Stimulated activated CD4-positive, alpha-beta T cell treated with anti-CD3 and anti-CD28 coated beads, Interleukin-15, amount 100 ng/mL, for 48 hours (primary cell): Measurements from ENCODE around the gene HS6ST3.

Experiments
- DNase-seq, 2 donors: peaks; one replicate each; pipeline ENCODE4 v3.0.0-alpha.2; 2020; ENCODE audit warnings: low read depth in 2 of 2

Gene HS6ST3

GRCh38 chr13:96199315-96199714 lies 109.4 kb downstream of the HS6ST3 start:
- DNase-seq: no peak

- DNase-seq: no peak
Observed at GRCh38 chr13:96200810-96201209, 110.9 kb downstream of the HS6ST3 start.

- no peak for DNase-seq
Observed at GRCh38 chr13:96202315-96202714, 112.4 kb downstream of the HS6ST3 start.

GRCh38 chr13:96203471-96203870 lies 113.6 kb downstream of the HS6ST3 start:
- DNase-seq: no peak

- no peak for DNase-seq
Observed at GRCh38 chr13:96214824-96215445, 125.0 kb downstream of the HS6ST3 start.

DNA sequence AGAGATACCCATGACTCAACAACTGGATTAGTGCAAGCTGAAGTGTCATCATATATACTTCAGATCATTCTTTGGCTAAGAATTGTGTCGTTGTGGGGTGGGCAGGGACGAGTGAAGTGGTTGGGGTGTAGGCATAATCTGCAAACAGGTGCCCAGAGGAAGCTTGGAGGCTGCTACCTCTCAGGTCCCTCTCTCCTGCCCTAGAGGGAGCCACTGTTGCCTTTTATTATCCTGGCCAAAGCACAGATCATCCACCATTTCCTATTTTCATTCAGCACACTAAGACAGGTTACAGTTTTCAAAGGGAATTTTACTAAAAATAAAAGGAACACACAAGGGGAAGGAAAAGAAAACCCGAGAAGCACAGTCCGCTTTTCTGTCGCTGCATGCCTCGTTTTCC lies 126.6 kb downstream of the HS6ST3 start:
- no peak for DNase-seq

- no peak for DNase-seq
Observed at GRCh38 chr13:96218475-96218874, 128.6 kb downstream of the HS6ST3 start.

DNA sequence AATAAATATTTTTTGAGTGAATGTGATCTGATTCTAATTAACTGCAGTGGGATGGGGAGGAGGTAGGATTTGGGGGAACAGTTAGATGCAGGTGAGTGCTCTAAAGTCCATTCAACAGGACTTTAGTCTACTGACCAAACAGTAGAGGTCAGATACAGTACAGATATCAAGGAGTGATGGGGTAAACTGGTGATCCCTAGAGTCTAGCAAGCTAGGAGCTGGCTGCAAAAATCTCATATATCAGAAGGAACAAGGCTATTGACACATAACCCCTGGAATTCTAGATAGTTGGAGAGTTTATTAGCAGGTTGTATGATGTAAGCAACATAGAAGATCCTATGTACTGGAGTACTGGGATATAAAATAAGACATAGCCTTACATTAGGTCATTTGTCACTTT lies 131.6 kb downstream of the HS6ST3 start:
- DNase-seq: no peak

- DNase-seq: no peak
Observed at GRCh38 chr13:96223231-96223630, 133.3 kb downstream of the HS6ST3 start.

- DNase-seq: no peak
Observed at GRCh38 chr13:96229356-96229755, 139.4 kb downstream of the HS6ST3 start.

GRCh38 chr13:96238241-96238640 lies 148.3 kb downstream of the HS6ST3 start:
- no peak for DNase-seq

- DNase-seq: no peak
Observed at GRCh38 chr13:96238861-96239260, 149.0 kb downstream of the HS6ST3 start.

DNA sequence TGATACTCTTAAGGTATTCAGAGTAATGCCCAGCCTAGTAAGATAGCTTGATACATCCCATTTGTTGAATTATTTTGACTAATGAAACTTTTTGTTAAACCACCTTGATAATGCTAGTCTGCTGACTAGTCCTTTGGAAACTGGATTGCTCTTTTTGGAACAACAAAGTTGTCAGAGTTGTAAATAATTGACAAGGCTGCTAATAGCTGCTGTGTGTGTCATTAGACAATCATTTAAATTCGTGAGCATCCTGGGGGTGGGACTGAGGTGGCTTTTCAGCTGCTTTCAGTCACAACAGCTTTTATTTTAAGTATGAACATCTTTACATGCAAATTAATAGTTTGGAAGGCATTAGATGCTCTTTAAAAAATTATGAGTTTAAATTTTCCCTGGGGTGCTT lies 153.5 kb downstream of the HS6ST3 start:
- no peak for DNase-seq

GRCh38 chr13:96248103-96248502 lies 158.2 kb downstream of the HS6ST3 start:
- no peak for DNase-seq

- no peak for DNase-seq
Observed at GRCh38 chr13:96248996-96249395, 159.1 kb downstream of the HS6ST3 start.

- DNase-seq: no peak
Observed at GRCh38 chr13:96252903-96253302, 163.0 kb downstream of the HS6ST3 start.

GRCh38 chr13:96273196-96273595 lies 183.3 kb downstream of the HS6ST3 start:
- no peak for DNase-seq

- DNase-seq: no peak
Observed at GRCh38 chr13:96274046-96274445, 184.1 kb downstream of the HS6ST3 start.

DNA sequence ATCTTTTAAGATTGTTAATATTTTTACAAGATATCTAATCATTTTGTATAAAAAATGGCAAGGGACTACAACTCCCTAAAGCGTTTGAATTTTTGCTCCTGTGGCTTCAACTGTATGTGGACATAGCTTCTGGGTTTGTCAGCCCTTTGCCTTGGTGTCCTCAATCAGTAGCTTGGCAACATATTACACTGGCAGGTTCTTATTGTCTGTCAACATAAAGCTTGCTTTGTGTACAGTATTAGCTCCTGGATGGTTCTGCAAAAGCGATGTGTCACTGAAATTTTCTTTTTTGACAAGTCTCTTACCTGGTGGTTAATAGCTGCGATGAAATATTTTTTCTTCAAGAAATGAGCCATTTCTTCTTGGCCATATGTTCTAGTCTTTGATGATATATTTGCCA lies 190.0 kb downstream of the HS6ST3 start:
- no peak for DNase-seq

DNA sequence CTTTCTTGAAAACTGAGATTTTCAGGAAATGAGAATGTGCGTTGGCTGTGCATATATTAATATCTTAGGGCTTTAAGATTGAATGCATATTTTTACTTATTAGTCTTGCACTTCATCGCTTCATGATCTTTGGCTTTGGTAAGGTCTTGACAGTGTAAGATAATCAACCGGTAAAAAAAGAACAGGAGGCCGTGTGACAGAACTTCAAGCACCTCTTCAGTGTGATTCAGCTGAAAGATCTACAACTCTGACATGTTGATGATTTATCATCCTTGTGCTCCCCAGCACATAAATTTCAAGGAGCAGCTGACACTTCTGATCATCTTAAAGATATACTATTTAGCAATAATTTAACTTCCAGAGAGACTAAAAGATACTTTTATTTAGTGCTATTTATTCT lies 195.1 kb downstream of the HS6ST3 start:
- DNase-seq: no peak

DNA sequence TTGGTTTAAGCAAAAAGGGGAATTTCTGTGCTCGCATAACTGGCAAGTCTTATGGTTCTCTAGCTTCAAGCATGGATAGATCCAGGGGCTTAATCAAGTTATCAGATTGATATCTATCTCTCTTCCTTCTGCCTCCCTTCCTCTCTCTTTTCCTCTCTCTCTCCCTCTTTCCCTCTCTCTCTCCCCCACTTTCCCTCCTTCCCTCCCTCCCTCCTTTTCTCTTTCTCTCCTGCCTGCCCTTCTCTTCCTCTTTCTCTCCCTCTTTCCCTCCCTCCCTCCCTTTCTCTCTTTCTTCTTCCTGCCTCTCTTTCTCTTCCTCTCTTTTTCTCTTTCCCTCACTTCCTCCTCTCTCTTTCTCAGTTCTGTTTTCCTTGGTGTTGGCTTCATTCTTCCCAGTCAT lies 195.8 kb downstream of the HS6ST3 start:
- DNase-seq: no peak

DNA sequence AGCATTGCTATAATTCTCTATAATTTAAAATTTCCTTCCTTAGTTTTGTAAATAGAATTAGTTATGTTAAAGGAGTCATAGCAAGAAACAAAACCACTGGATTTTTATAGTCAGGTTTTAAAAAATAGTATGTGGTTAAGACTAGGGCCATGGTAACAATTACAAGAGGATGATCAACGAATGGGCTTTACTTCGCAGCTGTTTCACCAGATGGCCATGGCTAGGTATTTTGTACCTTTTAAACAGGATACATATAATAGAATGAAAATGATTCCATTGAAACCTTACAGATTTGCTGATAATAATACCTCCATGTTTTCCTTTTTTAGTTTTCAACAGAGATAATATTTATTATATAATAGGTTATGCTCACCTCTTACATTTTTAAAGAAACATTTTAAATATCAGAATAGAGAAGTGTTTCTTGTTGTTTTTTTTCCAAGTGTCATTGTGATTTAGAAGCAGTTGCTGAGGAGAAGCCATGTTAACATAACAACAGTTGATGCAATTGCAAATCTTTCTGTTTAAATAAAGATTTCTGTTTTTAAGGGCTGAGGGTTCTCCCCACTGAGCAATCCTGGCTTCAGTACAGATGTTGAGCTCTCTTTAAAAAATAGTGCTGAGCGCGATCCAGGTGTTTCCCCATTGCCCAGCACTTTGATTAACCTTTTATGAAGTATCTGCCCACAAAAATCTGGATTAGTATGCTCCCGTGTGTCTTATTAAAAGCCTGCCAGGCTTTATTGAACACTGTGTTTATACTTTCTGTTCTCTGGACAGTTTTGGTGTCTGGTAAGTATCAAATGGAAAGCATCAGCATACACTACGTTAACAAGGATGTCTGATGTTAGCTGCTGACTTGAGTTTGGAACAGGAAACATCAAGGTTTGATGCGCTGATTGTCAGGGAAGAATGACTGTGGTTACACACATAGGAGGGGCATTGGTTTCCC lies 205.3 kb downstream of the HS6ST3 start:
- DNase-seq: no peak

DNA sequence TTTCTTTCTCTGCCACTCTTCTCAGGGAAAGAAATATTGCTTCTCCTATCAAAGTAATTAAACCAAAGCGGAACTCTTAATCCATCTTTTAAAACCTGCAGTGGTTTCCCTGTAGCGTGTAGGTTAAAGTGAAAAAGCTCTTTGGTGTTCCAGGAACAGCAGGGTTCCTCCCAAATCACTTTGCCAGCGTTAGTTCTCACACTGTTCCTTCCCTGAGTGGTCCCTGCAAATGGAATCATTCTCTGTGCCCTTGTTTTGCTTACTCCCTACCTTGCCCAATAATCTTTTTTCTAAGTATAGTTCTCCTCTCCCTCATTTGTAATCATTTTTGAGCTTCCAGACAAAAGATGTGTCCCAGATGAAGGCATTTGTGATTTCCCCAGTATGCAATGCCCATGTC lies 207.5 kb downstream of the HS6ST3 start:
- no peak for DNase-seq
